Muscle of leg (tissue), 11 donors: Measurements from ENCODE around the gene SNRPA1. TPM values are rescaled to one million over a fixed set of nuclear protein-coding genes. Genes with fewer than 3 reads are reported as not detected.
A peak's percentile ranks its signal among the peaks of the same experiment; 100 is the strongest.

Experiments used
- DNase-seq: peaks from one replicate; pipeline ENCODE4 v3.0.0; 2013
- H3K27ac ChIP-seq: one replicate; pipeline ENCODE4 v1.5.1; 2013; ENCODE audit warnings: mild to moderate bottlenecking, low read length, control low read depth
- H3K27me3 ChIP-seq: one replicate; pipeline ENCODE4 v1.6.1; 2013; ENCODE audit warnings: low read length; ENCODE audit not compliant: control insufficient read depth, insufficient read depth
- H3K36me3 ChIP-seq: one replicate; pipeline ENCODE4 v1.6.1; 2013; ENCODE audit warnings: low read length; ENCODE audit not compliant: control insufficient read depth, insufficient read depth
- H3K4me1 ChIP-seq: one replicate; pipeline ENCODE4 v1.6.1; 2013; ENCODE audit warnings: low read length; ENCODE audit not compliant: control insufficient read depth, insufficient read depth
- H3K4me3 ChIP-seq: one replicate; pipeline ENCODE4 v1.5.1; 2013; ENCODE audit warnings: low read length, control low read depth
- H3K9me3 ChIP-seq: replicated peaks from 2 replicates; pipeline ENCODE4 v1.6.1; 2013; ENCODE audit warnings: low read depth, low read length; ENCODE audit not compliant: control insufficient read depth
- WGBS: methylation state at CpG from one replicate; pipeline ENCODE4 v1.1.5; 2013; ENCODE audit warnings: missing lambda C conversion rate; ENCODE audit not compliant: insufficient coverage; 5-methylcytosine and 5-hydroxymethylcytosine counted together
- polyA plus RNA-seq, 8 donors: library from polyadenylated mRNA; unstranded; fragments of 120-200 nt; gene quantifications; one replicate each; pipeline versions ENCODE4 v1.2.1 to v1.2.3, GENCODE V29; 2013; ENCODE audit warnings: inconsistent platforms in 1 of 8, low replicate concordance in 1 of 8; ENCODE audit not compliant: insufficient read length in 8 of 8, insufficient read depth in 1 of 8
- total RNA-seq: library from RNA; stranded (reverse); fragments of 120-200 nt; gene quantifications from one replicate; pipeline ENCODE4 v1.2.4, GENCODE V29; 2013

SNRPA1 gene
- total and polyA plus RNA-seq, 9 donors: 14.9 to 44.5 (median 36.6) TPM

- H3K36me3 ChIP-seq: no peaks in the 10 kb centered on the region
- no peak for DNase-seq
- WGBS: no CpG with 5 or more reads among the region's 4 CpGs
Observed at GRCh38 chr15:101262551-101262950, 32.5 kb downstream of the SNRPA1 start.

GRCh38 chr15:101258238-101259144 lies 36.6 kb downstream of the SNRPA1 start:
- Histone ChIP-seq H3K36me3 (no peaks in the 10 kb centered on the region), H3K4me1 (peaks cover 34% of the 10 kb centered on the region), H3K4me3 (no peak overlapping the region), H3K27me3 (no peaks in the 10 kb centered on the region), H3K9me3 (no peaks in the 10 kb centered on the region), H3K27ac (no peak overlapping the region)
- WGBS: 34% methylated on average over 4 of the region's 11 CpGs
- peak; percentile 85 for DNase-seq

More at GRCh38 chr15:101262551-101262950, 32.5 kb downstream of the SNRPA1 start:
- peaks cover 24% of the 10 kb centered on the region for H3K4me1 ChIP-seq
- no peaks in the 10 kb centered on the region for H3K27me3 ChIP-seq
- no peaks in the 10 kb centered on the region for H3K9me3 ChIP-seq
- H3K27ac ChIP-seq: no peak overlapping the region
- no peak overlapping the region for H3K4me3 ChIP-seq

- Histone ChIP-seq H3K36me3 (no peaks in the 10 kb centered on the region), H3K9me3 (no peaks in the 10 kb centered on the region), H3K27me3 (no peaks in the 10 kb centered on the region), H3K4me1 (peaks cover 43% of the 10 kb centered on the region), H3K27ac (no peak overlapping the region), H3K4me3 (no peak overlapping the region)
- DNase-seq: no peak
- 93% methylated on average over 2 of the region's 6 CpGs for WGBS
Observed at GRCh38 chr15:101256757-101257156, 38.3 kb downstream of the SNRPA1 start.

GRCh38 chr15:101255615-101256241 lies 39.3 kb downstream of the SNRPA1 start:
- H3K4me1 ChIP-seq: peaks cover 44% of the 10 kb centered on the region
- DNase-seq: peak; percentile 85
- no peak overlapping the region for H3K4me3 ChIP-seq
- no peaks in the 10 kb centered on the region for H3K27me3 ChIP-seq
- WGBS: 7% methylated on average over 8 of the region's 8 CpGs
- H3K9me3 ChIP-seq: no peaks in the 10 kb centered on the region
- H3K36me3 ChIP-seq: no peaks in the 10 kb centered on the region
- H3K27ac ChIP-seq: peak overlapping the region; percentile 54

GRCh38 chr15:101255051-101255395 lies 40.0 kb downstream of the SNRPA1 start:
- Histone ChIP-seq H3K27ac (peak overlapping the region; percentile 62), H3K9me3 (no peaks in the 10 kb centered on the region), H3K4me1 (peaks cover 50% of the 10 kb centered on the region), H3K27me3 (no peaks in the 10 kb centered on the region), H3K36me3 (no peaks in the 10 kb centered on the region), H3K4me3 (no peak overlapping the region)
- peak; percentile 64 for DNase-seq
- 47% methylated on average over 2 of the region's 5 CpGs for WGBS

- no peak for DNase-seq
- Histone ChIP-seq H3K27me3 (no peaks in the 10 kb centered on the region), H3K4me3 (no peak overlapping the region), H3K9me3 (no peaks in the 10 kb centered on the region), H3K36me3 (no peaks in the 10 kb centered on the region), H3K4me1 (peaks cover 56% of the 10 kb centered on the region), H3K27ac (peak overlapping the region; percentile 62)
- 51% methylated on average over 3 of the region's 11 CpGs for WGBS
Observed at GRCh38 chr15:101254157-101255050, 40.6 kb downstream of the SNRPA1 start.

- peaks cover 61% of the 10 kb centered on the region for H3K4me1 ChIP-seq
- H3K27me3 ChIP-seq: no peaks in the 10 kb centered on the region
- no peak for DNase-seq
- no CpG with 5 or more reads among the region's 3 CpGs for WGBS
- peaks cover 4% of the 10 kb centered on the region for H3K36me3 ChIP-seq
- peak overlapping the region; percentile 89 for H3K27ac ChIP-seq
- no peaks in the 10 kb centered on the region for H3K9me3 ChIP-seq
- H3K4me3 ChIP-seq: peak overlapping the region; percentile 59
Observed at GRCh38 chr15:101252836-101253235, 42.2 kb downstream of the SNRPA1 start.

GRCh38 chr15:101251830-101252820 lies 42.9 kb downstream of the SNRPA1 start, which contains the start of gene CHSY1:
Gene CHSY1, minus strand, starts transcription at chr15:101252048. Its CDS starts 592 bp downstream, at chr15:101251456.
- under 1% methylated on average over 100 of the region's 108 CpGs for WGBS
- H3K4me1 ChIP-seq: peaks cover 64% of the 10 kb centered on the region
- no peaks in the 10 kb centered on the region for H3K9me3 ChIP-seq
- peaks cover 10% of the 10 kb centered on the region for H3K36me3 ChIP-seq
- peak within 1 kb of the TSS; percentile 89 for H3K27ac ChIP-seq
- peak within 1 kb of the TSS; percentile 90 for H3K4me3 ChIP-seq
- DNase-seq: peak; percentile 99
- no peaks in the 10 kb centered on the region for H3K27me3 ChIP-seq
